ENCODE results near the gene A4GALT.

GRCh38 chr22:42734406-42734805 is 13.7 kb upstream of the A4GALT start:
- TF ChIP-seq EZH2 (IDR thresholded peaks at IDR 0.05; ENCODE audit: insufficient read depth, poor library complexity, severe bottlenecking) (no peak), EZH2phosphoT487 (IDR thresholded peaks at IDR 0.05; ENCODE audit: insufficient read depth, low read depth) (no peak)
